T-helper 2 cell treated with Interferon-gamma antibody and Interleukin-4, amounts not matched to agents 100 ng/mL and 5 ng/mL, for 36 hours (primary cell): Measurements from ENCODE around the gene ZNF774. TPM values are rescaled to one million over a fixed set of nuclear protein-coding genes. Genes with fewer than 3 reads are reported as not detected.
"Not testable (repeated sequence)": the region's sequence is repeated elsewhere in the genome, so short reads cannot be mapped to it uniquely, and the experiment has no call there.

Source experiments
- intact Hi-C: fragments of 100-400 bp; cut with micrococcal nuclease; formaldehyde crosslinking; loops from one replicate; pipeline ENCODE4 v1.15.1; 2023
- total RNA-seq: library from RNA; stranded (reverse); gene quantifications from 2 replicates; pipeline ENCODE4 v1.2.3, GENCODE V29; 2022

Gene ZNF774
- total RNA-seq, 1 donor from 2014 or later = 1.9 TPM

DNA sequence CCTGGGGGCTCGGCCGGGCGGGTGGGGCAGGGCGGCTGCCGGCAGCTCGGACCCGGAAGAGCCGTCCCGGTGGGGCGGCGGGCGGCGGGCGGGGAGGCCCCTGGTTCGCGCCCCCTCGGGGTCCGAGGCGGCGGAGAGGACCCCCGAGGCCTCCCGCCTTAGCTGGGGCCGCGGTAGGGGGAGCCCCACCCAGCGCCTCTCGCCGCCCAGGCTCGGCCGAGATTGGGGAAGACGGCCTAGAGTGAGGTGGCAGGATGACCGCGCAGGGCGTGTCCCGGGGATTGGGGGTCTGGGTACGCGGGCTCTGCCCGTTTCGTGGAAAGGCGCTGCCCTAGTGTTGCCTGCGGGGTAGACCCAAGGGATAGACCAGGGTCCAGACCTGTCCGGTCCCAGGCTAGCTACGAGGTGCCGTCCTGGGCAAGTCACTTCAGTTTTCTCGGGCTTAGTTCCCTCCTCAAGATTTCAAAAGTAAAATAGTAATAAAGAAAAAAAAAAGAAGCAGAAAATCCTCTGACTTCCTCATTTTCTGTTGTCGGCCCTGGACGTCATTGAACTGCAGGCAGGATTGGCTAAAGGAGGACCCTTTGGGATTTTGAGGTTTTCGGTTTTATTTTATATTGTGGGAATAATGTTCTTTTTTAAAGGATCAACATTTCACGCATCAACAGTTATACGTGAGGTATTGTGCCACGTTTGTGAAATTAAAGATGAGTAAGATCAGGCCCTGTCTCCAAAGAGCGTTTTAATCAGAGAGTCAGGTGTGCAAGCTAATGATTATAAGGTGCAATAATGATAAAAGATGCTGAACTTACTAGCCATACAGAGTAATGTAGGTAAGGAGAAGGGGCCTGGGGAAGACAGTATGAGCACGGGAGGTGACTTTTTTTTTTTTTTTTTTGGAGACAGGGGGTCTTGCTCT lies 36.6 kb downstream of the ZNF774 start:
- intact Hi-C loops = loop anchor here (1.0 kb wide), 7 partner anchors 11 to 547 kb away; partner anchors contain the start of genes GDPGP1, UNC45A and ZNF774

DNA sequence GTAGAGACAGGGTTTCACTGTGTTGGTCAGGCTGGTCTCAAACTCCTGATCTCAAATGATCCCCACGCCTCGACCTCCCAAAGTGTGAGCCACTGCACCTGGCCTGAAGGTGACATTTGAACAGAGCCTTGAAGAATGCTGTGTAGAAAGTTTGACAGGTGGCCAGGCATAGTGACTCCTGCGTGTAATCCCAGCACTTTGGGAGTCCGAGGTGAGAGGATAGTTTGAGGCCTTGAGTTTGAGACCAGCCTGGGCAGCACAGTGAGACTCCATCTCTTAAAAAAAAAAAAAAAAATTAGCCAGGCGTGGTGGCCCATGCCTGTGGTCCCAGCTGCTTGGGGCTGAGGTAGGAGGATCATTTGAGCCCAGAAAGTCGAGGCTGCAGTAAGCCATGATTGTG lies 37.4 kb downstream of the ZNF774 start:
- intact Hi-C loops = no loop called here

DNA sequence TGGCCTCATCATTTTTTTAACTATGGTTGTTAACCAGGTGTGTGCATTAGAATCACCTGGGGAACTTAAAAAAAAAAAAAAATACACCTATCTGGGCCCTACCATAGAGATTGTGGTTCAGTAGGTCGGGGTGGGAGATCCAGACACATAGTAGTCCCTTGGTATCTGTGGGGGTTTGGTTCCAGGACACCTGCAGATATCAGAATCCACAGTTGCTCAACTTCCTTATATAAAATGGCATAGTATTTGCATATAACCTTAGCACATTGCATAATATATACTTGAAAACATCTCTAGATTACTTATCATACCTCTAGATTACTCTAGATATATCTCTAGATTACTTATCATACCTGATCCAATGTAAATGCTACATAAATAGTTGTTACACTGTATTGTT lies 41.0 kb downstream of the ZNF774 start:
- intact Hi-C loops = no loop called here

DNA sequence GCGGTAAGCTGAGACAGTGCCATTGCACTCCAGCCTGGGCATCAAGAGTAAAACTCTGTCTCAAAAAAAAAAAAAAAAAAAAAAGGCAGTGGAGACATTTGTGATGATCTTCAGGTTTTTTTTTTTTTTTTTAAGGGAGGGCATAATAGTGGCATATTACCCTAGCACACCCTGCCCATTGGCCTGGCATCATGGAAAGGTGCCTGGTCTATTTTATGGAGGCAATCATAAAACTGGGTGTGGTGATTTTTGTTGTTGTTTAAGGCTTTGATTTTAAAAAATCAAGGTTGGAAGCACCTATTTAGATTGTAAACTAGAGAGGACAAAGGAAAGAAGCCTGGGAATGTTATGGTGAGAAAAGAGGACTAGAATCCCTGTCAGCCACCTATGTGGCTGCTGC lies 42.0 kb downstream of the ZNF774 start:
- intact Hi-C loops = no loop called here

DNA sequence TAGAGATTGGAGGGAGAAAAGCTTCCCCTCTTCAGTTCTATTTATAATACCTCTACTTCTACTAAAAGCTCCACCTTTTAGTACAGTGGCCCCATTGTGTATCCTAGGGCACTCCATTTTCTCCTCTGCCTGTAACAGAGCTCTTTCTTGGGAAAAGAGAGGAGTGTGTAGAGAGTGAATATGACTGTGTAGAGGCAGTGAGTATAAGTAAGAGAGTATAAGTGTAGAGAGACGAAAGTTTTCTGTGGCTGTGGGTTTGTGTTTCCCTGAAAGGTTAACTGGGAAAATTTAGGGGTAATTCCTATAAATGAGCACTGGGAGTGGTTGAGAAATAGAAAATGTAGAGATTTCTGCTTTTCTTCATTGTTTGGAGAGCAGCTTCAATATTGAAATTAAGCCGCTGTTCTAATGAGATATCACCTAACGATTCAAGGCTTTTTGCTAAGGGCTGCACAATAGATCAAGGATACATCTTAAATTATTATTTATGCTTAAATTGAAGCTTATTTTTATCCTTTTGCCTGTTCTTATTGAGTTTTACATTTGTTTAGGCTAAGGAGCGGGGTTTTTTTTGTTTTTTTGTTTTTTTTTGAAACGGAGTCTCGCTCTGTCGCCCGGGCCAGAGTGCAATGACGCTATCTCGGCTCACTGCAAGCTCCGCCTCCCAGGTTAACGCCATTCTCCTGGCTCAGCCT lies 42.8 kb downstream of the ZNF774 start:
- intact Hi-C loops = no loop called here

DNA sequence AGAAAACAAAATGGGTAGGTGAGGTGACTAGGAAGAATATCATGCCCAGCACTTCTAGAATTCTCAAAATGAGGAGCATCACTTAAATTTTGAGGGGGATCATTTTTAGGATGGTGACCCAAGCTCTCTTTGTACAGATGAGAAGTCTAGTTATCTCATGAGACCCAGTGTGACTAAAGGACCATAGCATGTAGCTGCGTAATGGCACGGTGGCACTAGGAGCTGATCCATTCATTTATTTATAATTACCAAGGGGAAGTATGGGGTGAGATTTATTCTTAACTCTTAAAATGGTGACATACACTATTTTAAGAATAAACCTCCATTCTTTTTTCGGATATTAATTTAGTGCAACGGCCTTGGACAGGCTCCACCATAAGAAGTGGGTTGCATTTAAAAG lies 44.2 kb downstream of the ZNF774 start:
- intact Hi-C loops = no loop called here

DNA sequence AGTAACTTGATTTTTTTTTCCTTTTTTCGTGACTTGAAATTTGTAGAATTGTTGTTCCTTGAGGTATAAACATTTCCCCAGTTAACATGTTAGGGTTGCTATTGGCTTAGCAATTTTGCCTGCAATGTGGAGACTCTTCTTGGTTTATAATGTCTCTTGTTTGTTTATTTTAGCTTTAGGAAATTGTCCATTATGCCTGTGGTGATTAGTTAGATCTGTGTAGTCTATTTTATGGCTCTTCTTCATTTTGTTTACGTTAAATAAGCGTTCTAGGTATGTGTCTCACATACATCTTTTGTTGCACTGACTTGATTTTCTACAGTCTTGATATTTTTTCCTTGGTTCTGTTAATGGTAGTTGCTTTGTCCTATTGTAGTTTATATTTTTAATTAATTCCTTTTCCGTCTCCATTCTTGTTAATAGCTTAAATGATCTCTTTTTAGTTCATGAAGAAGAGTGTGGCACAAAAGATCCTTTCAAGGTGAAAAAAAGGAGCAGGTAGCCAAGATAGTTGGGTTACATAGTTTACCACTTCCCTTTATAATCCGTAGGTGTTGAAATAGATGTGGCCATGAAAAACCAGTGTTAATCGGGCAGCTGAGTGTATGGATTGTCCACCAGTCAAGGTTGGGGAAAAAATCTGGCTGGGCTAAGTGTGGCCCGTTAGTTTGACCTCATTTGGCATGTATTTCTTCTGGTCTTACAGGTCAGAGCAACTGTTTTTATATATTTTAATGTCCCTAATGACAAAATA lies 48.1 kb downstream of the ZNF774 start:
- intact Hi-C loops = loop anchor here (2.0 to 5.0 kb wide), 2 partner anchors 37 kb away; no protein-coding TSS in a partner anchor

DNA sequence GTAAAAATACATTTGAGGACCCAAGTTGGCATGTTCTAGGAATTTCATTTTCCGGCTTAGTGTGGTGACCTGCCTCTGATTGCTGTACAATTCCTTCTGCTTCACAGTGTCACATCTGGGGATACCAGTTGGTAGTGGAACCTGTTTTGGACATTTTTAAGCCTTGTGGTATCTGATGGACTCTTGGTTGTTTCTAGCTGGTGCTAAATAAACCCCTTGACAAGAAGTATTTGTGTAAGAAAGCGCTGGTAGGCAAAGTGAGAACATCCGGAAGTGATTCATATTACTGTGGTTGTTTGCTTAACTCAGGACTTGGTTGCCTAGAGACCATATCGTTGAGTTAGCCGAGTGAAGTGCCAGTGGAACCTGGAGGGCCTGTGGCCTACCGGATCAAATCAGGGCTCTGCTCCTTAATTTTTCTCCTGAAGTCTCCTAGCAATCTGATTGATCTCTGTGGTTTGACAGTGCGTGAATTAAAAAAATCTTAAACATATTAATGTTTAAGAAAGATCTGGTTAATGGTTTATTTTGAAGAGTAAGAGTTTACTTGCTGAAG lies 48.8 kb downstream of the ZNF774 start:
- intact Hi-C loops = loop anchor here (1.0 to 5.0 kb wide), 5 partner anchors 13 to 38 kb away; partner anchors contain the start of gene IQGAP1

DNA sequence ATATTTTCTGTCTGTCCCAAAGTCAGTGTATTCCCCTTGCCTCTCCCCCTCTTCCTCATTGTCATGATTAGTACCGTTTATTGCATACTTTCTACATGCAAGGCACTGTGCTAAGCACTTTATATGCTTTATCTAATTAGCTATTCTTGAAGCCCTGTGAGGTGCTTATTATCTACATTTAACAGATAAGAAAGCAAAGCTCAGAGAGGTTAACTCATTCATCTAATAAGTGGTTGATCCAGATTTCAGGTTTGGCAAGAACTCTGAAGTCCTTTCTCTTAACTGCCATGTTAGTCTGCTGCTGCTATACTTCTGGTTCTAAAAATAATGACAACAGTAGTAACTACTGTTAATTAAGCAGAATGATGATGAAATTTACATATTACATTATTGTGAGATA lies 49.4 kb downstream of the ZNF774 start:
- intact Hi-C loops = loop anchor here (1.0 to 5.0 kb wide), 5 partner anchors 13 to 39 kb away; partner anchors contain the start of gene IQGAP1

DNA sequence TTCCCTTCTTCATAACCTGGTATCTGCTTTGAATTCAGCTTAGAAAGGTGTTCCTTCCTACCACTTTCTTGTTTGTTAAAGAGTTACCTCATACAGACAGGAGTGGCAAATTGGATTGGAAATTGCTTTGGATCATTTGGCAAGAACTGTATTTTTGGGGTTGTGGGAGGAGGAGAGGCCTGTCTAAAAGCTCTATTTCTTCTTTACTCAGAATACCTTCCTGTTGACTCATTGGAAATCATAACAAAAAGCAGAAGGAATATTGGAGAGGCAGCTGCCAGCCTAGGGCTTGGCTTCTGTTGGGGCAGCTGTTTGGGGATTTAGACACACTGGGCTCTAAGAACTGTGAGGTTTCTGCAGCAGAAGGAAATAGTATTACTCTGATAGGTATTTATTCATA lies 50.1 kb downstream of the ZNF774 start:
- intact Hi-C loops = loop anchor here (5.0 kb wide), 1 partner anchor 35 kb away; no protein-coding TSS in a partner anchor

DNA sequence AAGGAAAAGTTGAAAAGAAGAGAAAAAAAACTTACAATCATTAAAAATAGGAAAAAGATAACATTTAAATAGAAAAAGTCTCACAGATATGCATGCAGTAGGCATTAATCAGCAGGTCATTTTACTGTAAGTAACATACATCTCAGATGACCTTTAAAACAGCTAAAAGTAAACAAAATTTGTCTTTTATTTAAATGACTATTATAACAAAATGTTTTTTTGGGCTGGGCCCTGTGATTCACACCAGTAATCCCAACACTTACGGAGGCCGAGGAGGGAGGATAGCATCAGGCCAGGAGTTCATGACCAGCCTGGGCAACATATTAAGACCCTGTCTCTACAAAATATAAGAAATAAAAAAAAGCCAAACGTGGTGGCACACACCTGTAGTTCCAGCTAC lies 50.7 kb downstream of the ZNF774 start:
- intact Hi-C loops = loop anchor here (5.0 kb wide), 1 partner anchor 35 kb away; no protein-coding TSS in a partner anchor

DNA sequence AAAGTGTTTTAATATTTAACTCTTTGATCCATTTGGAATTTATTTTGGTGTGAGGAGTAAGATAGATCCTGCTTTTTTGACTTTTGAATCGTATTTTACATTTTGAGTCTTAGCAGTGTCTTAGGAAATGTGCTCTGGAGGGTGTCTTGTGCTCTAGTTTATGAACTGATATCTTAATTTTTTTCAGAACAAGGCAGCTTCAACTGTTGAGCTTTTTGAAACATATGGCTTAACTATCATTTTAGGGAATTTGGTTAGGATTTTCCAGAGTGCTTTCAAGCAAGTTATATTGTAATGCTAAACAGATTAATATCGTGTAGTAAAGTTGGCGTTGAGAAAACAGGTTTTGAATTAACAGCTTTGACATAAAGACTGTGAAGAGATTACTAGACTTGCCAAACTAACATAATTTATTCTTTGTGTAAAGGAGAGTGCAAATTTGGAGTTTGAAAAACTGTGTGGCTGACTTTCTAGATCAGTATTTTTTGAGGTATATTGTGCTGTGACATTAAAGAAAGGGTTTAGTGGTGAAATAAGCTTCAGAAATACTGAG lies 53.0 kb downstream of the ZNF774 start:
- intact Hi-C loops = no loop called here

DNA sequence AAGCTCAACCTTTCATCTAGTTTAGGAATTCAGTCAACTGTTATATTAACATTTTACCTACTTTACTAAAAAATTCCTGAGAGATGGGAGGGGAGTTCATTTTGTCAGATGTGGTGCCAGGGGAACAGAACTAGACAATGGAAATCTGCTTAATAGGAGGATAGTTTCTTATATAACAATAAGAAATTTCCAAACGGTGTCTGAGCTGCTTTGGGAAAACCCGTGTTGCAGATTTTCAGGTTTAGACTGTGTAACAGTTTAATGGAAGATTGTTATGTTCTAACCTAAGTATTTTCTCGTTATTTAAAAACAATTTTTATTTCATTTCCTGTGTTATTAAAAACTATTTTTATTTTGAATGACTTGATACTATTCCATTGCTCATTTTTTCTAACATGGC lies 55.3 kb downstream of the ZNF774 start:
- intact Hi-C loops = no loop called here

DNA sequence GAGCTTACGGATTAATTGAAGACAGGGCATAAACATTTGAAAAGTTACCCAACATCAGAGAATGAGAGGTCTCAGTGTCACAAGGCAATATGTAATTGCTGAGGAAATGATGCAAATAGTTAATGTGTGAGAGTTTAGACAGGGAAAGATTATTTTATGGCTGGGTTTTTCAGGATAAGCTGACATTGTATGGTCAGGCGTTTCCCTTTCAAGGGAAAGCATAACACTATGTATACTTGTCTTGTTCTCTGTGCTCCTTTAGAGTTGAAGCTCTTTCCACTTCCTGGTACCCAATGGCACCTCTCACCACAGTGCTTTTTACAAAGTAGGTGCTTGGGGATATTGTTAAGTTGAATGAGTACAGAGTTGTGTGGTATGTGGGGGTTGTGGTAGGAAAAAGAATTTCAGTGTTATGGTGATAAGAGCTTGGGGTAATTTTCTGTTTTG lies 55.8 kb downstream of the ZNF774 start:
- intact Hi-C loops = no loop called here

DNA sequence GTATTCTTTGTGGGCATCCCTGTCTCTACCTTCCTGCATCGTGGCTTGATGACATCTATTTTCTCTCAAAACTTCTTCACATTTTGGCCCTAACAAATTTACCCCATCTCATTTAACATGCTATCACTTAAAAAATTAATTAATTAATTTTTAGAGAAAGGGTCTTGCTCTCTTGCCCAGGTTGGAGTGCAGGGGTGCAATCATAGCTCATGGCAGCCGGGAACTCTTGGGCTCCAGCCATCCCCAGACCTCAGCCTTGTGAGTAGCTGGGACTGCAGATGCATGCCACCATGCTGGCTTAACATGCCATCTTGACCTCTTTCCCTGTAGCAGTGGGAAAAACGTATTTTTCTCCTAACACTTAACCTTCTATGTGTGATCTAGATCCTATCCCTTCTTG lies 56.6 kb downstream of the ZNF774 start:
- intact Hi-C loops = no loop called here

DNA sequence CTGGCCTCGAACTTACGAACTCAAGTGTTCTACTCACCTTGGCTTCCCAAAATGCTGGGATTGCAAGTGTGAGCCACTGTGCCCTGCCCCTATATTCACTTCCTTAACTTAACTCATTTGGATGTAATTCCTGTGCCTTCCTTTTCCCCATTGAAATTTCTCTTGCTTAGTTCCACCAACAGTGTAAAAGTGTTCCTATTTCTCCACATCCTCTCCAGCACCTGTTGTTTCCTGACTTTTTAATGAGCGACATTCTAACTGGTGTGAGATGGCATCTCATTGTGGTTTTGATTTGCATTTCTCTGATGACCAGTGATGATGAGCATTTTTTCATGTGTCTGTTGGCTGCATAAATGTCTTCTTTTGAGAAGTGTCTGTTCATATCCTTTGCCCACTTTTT lies 57.5 kb downstream of the ZNF774 start:
- intact Hi-C loops = not testable (repeated sequence)

DNA sequence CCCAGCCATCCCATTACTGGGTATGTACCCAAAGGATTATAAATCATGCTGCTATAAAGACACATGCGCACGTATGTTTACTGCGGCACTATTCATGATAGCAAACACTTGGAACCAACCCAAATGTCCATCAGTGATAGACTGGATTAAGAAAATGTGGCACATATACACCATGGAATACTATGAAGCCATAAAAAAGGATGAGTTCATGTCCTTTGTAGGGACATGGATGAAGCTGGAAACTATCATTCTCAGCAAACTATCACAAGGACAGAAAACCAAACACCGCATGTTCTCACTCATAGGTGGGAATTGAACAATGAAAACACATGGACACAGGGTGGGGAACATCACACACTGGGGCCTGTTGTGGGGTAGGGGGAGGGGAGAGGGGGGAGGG lies 58.2 kb downstream of the ZNF774 start:
- intact Hi-C loops = not testable (repeated sequence)

DNA sequence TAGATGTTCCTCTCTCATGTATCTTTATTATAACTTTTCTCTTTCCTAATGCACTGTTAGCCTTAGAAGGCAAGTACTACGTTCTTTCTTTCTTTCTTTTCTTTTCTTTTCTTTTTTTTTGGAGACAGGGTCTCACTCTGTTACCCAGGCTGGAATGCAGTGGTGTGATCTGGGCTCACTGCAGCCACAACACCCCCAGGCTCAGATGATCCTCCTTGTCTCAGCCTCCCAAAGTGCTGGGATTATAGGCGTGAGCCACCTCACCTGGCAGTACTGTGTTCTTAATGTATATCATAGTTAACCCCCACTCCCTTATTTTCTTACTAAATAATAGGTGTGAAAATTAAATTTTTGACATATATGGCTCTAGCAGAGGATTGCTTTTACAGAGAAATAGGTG lies 59.1 kb downstream of the ZNF774 start:
- intact Hi-C loops = no loop called here
